Peyer's patch (tissue), 4 donors: ENCODE data around the gene RGS11.

Experiments
- POLR2A ChIP-seq, 2 donors: fragments of 450-650 bp; IDR thresholded peaks; one replicate each; pipeline ENCODE4 v1.5.1; 2017; ENCODE audit warnings: antibody characterized with exemption in 2 of 2, mild to moderate bottlenecking in 2 of 2, moderate library complexity in 2 of 2
- TF ChIP-seq, protein P1 (sequence below), 6 experiments: fragments of 450-650 bp in 4 of 6; fragments of 200-600 bp in 2 of 6; sonication (generic) in 1 of 6; IDR thresholded peaks; one replicate each; pipeline ENCODE4 v1.5.1; 2017 to 2019; ENCODE audit warnings: antibody characterized with exemption in 6 of 6, mild to moderate bottlenecking in 3 of 6, moderate library complexity in 1 of 6

DNA sequence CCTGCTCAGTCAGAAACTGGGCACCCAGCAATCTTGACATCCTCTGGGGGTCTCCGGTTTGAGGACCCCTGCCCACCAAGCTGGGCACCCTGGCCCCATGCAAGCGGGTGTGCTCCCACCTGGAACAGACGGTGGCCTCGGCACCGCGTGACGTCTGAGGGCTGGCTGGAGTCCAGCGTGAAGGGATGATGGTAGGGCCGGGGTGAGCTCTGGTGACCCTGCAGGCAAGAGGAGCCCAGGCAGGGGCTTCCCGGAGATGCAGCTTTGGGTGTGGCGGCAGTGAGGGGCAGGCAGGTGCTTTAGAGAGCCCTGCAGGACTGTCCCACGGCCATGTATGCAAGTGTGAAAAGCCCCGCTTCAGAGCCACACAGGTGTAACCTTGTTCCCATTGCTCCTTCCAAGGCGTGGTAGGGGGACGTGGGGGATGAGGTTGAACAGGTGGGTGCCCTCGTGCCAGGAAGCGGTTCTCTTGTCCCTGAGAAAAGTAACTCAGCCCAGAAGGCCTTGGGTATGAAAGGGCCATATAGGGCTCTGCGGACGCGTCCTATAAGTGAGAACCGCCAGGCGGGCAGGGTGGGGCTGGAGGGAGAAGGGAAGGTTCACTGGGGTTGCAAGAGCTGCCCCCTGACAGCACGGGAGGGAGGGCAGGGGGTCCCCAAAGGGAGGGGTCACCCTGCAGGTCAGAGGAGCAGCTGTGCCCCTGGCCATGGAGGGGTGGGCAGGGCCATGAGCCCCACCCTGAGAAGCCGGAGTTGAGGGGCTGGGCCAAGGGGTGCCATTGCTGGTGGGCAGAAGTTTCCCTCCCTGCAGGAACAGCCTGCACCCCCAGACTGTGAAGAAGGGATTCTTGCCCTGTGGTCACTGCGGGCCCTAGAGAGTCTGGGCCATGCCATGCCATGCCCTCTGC, 9.2 kb downstream of the RGS11 start:
- TF ChIP-seq, protein P1, sequence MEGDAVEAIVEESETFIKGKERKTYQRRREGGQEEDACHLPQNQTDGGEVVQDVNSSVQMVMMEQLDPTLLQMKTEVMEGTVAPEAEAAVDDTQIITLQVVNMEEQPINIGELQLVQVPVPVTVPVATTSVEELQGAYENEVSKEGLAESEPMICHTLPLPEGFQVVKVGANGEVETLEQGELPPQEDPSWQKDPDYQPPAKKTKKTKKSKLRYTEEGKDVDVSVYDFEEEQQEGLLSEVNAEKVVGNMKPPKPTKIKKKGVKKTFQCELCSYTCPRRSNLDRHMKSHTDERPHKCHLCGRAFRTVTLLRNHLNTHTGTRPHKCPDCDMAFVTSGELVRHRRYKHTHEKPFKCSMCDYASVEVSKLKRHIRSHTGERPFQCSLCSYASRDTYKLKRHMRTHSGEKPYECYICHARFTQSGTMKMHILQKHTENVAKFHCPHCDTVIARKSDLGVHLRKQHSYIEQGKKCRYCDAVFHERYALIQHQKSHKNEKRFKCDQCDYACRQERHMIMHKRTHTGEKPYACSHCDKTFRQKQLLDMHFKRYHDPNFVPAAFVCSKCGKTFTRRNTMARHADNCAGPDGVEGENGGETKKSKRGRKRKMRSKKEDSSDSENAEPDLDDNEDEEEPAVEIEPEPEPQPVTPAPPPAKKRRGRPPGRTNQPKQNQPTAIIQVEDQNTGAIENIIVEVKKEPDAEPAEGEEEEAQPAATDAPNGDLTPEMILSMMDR (IDR thresholded peaks at IDR 0.05): no peak
- no peak for TF ChIP-seq POLR2A (IDR thresholded peaks at IDR 0.05)
